Activated CD4-positive, CD25-positive, alpha-beta regulatory T cell treated with anti-CD3 and anti-CD28 coated beads, Interleukin-2, amount 50 U/mL, for 16 hours (primary cell): ENCODE data around the gene CAPS2.

Experiments
- DNase-seq: peaks from one replicate; pipeline ENCODE4 v3.0.0-alpha.2; 2020; ENCODE audit warnings: low read depth, low spot score

Gene CAPS2

DNA sequence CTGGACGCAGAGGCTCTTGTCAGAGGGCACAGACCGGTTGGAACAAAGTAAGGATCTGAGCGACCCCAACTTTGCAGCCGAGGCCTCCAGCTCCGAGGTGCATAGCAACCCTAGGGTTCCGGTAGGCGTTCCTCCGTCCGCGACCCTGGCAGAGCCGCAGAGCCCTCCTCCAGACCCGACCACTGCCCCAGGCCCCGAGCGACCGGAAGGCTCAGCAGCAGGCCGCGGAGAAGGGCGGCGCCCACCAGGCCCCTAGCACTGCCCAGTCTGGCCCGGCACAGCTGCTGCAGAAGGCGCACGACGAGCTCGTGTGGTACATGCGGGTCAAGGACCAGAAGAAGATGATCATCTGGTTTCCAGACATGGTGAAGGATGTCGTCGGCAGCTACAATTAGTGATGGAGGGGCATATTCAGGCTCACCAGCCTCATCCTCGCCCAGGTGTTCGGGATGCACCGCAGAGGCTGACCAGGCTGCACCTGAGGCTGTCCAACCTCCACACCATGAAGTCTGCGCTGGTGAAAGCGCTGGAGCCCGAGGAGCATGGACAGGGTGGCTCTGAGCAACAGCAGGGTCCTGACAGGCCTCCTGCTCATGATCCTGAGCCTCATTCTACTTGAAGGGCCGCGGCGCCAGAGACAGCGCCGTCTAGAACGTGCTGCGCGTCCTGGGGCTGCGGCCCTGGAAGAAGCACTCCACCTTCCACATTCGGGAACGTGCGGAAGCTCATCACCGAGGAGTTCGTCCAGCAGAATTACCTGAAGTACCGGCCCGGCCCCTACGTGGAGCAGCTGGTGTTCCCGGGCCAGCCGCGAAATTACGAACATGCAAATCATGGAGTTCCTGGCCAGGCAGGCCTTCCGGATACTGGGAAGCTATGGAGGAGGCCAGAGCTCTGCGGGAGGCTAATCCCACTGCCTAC, 24.5 kb downstream of the CAPS2 start:
- no peak for DNase-seq

DNA sequence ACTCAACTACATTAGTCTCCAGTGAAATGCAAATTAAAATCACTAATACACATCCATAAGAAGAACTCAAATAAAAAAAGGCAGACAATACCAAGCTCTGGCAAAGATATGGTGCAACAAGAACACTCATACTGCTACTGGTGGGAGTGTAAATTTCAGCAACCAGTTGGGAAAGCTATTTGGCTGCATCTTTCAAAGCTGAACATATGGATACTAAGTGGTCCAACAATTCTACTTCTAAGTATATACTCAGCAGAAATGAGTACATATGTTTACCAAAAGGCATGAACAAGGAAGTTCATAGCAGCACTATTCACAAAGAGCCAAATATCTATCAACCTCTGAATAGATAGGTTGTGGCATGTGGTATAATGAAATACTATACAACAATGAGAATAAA, 27.3 kb downstream of the CAPS2 start:
- no peak for DNase-seq

DNA sequence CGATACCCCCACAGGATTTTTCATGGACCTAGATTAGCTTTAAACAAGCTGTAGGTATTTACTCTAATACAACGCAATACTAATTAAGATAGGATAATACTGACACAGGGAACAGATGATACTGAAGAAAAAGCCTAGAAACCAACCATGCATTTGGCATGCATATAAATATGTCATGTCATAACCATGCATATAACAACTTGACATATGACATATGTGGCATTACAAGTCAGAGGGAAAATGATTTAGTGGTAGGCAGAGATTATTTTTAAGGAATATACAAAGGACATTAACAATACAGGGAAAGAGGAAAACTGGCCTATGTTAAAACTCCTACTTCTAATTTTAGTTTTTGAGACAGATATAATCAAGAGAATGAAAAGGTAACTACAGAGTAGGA, 27.9 kb downstream of the CAPS2 start:
- no peak for DNase-seq

DNA sequence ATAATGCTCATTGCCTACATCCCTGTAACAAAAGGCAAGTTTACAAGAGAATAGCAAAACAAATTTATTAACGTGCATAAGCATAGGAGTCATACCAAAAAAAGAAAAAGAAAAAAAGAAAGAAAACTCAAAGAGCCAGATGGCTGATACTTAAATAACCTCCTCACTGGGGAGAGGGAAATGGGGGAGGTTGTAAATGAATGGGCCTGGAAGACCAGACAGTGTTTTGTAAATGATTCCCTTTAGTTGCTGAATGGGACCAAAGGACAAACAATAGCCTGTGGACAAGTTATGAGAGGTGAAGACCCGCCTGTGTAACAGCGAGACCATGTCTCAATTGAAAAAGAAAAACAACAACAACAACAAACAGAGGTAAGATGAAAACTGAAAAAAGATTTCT, 35.3 kb downstream of the CAPS2 start:
- DNase-seq = no peak

DNA sequence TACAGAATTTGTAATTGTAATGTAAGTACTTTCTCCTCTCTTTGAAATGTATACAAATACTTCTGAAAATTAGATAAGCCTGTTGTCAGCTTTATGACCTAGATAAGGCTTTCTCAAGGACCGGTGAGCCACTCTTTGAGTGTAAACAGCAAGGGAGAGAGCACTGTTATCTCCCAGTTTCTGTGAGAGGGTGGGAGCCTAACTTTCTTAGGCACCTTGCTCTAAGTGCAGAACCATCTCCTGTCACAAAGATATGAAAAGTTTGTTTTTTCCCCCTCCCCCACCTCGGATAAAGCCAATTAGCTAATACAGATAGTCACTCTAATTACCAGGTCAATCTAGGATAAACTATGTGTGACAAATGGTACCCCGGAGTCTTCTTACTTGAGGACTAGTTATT, 35.8 kb downstream of the CAPS2 start:
- no peak for DNase-seq

DNA sequence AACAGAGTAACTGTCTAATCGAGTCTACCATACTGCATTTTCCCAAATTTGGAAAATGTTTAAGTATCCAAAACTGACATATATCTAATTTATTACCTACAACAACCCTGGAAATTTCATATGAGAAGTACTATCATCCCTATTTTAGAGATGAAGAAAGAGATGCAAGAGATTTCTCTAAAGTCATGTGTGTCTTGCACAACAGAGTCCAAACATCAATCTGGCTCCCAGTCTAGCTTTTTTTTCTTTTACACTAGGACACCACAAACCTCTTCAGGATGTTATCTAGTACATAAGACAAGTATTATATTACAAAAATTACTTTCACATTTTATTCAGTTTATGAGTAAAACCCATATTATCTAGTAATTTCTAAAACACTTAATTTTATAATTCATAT, 39.1 kb downstream of the CAPS2 start:
- DNase-seq = no peak

DNA sequence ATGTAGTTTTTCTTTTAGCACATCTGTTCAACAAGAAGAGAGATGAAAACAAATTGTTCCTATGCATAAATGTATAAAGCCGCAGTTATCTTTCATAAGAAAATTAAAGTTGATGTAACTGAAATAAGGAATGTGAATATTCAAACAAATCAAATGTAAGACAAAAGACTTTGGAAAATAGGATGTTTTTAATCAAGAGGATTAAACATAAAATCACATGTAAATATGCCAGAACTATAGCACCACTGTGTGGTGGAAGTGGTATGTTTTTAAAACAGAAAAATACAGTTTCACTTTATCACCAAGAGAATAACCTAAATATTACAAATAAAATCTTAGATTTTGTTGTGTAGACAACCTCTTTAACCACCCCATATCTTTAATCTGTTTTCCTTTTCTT, 40.4 kb downstream of the CAPS2 start:
- DNase-seq = no peak

DNA sequence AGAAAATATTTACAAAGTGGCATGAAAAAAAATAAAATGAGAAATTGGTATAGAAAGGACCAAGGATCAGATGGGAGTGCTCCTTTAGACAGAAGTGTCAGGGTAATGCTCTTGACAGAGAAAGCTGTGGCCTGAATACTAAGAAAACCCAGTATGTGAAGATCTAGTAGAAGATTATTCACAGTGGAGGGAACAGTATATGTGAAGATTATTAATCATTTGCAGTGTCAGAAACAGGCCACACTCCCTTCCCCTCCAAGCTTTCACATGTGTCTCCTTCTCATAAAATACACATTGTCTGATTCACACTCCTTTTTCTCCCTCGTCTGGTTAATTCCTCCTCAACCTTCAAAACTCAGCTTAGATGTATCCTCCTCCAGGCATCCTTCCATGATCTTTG, 41.3 kb downstream of the CAPS2 start:
- DNase-seq = no peak

DNA sequence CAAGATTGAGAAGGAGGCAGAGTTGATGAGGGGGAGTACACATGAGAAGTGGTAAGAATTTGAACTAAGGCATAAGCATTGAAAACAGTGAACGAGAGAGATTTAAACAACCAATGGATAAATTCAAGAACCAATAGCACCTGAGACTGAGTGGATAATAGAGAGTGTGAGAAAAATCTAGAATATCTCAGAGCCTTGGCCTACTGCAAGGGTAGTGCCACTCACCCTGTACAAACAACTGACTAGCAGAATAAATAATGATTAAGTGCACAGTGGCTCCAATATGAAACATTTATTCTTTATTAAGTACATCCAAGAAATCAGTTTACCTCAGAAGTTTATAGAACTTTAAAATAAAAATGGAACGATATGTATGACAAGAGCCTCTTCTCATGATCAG, 54.4 kb downstream of the CAPS2 start:
- no peak for DNase-seq

DNA sequence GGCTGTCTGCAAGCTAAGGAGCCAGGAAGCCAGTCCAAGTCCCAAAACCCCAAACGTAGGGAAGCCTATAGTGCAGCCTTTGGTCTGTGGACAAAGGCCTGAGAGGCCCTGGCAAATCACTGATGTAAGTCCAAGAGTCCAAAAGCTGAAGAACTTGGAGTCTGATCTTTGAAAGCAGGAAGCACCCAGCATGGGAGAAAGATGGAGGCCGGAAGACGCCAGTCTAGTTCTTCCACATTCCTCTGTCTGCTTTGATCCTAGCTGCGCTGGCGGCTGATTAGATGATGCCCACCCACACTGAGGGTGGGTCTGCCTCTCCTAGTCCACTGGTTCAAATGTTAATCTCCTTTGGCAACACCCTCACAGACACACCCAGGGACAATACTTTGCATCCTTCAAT, 58.5 kb downstream of the CAPS2 start:
- no peak for DNase-seq

DNA sequence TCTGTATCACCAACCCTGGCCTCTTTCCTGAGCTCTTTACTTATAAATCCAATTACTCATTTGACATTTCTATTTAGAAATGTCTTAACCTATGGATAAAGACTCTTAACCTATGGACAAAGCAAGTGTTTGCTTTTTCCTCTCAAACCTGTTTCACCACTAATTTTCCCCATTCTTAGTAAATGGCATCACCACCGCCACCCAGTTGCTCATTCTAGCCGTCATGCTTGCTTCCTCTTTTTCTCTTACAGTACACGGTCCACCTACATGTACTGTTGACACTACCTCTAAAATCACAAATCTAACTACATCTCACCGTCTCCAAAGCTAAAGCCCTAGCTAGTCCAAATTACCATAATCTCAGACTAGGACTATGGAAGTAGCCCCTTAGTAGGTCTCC, 60.0 kb downstream of the CAPS2 start:
- DNase-seq = no peak

DNA sequence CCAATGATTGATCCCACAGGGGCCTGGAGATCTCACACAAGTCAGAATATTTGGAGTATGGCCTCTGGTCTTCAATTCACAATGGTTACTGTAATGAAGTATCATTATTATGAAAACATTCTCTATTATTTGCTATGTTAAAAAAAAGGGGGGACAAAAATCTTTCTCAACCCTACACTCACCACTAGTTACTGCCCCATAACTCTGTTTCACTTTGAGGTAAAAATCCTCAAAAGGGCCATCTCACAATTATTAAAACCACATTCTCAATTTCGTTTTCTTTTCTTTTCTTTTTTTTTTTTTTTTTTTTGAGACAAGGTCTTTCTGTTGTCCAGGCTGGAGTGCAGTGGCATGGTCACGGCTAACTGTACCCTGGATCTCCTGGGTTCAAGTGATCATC, 60.9 kb downstream of the CAPS2 start:
- DNase-seq = no peak

DNA sequence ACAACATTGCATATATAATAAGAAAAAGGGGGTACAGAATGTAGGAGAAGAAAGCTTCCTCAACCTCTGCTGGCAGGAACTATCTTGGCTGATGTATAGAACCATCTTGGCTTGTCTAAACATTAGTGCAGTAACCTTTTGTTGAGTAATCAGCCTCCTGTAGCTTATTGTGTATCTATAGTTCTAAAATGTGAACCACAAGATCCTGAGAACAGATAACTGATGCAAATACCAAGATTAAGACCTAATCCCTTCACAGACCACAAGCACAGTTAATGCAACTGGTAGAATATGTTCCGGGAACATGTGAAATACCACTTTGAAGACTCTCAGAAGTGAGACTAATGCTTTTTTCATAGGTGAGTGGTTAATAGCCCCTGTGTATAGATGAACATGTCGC, 69.8 kb downstream of the CAPS2 start:
- DNase-seq = no peak

DNA sequence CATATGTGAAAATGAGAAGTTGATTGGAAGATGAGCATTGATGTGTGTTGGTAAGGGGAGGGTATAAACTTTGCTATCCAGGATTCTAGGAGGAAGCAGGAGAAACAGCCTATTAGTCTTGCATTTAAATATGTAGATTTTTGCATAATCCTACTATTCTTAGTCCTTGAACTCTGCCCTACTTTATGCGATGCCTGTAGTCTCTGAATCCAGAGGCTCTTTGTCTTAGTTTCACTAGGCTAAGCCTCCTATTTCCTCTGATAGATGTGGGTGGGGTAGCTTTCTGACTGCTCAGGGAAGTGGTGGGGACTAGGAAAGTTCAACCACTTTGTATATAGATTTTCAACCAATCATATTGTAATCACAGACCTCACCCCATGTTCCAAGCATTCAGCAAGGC, 71.0 kb downstream of the CAPS2 start:
- DNase-seq = no peak

DNA sequence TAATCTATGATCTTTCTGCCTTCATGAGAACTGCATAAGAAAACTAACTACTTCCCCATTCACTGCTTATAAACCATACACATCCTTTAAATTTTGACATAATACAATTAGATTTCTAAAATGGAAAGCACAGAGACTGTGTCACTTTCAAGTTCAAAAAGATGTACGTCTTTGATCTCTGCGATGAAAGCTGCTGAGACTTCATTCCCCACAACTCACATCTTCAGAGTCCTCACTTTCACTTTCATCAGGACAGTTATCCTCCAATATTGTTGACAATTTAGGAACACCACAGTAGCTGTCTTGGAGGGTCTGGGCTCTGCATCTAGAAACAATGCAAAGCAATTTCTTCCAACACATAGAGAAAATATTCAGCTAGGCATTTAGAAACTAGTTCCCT, 72.6 kb downstream of the CAPS2 start:
- DNase-seq = no peak

DNA sequence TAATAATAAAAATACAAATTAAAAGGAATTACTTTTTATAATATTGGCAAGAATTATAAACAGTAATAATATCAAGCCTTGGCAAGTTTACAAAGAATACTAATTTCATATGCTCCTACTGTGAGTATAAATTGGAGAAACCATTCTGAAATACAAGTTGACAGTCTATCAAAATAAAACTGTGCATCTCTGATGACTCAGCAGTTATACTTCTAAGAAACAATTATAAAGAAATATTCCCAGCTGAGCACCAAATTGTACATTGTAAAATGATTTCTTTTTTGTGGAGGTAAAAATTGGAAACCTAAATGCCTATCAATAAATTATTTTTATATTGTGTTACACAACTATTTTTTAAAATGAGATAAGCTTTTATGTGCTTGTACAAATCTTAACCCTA, 85.0 kb downstream of the CAPS2 start:
- no peak for DNase-seq

DNA sequence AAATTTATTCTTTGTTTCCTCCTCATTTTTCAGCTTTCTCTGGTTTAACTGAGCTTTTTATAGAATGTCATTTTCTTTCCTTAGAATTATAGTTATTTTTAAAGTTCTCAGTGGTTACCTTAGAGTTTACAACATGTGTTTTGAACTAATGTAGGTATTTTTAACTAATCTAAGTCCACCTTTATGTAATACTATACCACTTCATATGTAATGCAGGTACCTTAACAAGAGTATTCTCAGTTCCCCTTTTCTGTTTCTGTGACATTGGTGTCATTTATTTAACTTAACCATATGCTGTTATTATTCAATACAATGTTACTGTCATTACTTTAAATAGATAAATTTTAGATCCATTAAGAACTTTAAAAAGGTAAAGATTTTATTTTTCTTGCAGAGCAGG, 90.1 kb downstream of the CAPS2 start:
- DNase-seq = no peak

DNA sequence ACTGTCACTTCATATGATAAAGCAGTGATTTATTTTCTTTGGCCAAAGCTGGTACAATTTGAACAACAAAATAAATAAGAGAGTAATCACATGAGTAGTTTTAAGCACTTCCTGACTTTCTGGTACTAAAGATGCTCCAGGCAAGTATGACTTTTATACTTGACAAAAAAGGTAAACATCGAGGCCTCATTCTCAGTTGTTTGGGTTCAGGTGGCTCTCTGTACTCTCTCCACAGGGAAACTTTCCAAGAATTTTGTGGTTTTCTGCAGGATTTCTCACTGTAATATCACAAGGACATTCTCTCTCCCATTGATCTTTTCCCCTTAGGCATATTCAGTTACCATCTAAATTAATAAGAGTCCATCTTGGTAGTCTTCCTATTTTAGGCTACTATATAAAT, 93.9 kb downstream of the CAPS2 start:
- DNase-seq = no peak

DNA sequence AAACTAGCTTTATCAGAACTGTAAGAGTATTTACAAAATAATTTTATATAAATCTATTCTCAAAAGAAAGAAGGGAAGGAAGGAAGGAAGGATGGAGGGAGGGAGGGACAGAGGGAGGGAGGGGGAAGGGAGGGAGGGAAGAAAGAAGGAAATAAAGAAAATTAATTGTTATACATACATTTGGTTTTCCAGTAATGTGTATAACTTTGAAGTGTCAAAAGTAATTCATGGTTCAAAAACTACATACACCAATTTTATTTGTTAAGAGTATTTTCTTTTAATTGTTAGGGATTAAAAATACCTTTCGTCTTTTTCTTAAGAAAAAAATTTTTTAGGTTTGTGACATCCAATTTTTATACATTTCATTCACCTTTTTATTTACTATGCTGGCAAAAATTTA, 103.0 kb downstream of the CAPS2 start:
- no peak for DNase-seq
